ENCODE data around the gene CAMTA1.
A peak's percentile ranks its signal among the peaks of the same experiment; 100 is the strongest.

Gene CAMTA1

DNA sequence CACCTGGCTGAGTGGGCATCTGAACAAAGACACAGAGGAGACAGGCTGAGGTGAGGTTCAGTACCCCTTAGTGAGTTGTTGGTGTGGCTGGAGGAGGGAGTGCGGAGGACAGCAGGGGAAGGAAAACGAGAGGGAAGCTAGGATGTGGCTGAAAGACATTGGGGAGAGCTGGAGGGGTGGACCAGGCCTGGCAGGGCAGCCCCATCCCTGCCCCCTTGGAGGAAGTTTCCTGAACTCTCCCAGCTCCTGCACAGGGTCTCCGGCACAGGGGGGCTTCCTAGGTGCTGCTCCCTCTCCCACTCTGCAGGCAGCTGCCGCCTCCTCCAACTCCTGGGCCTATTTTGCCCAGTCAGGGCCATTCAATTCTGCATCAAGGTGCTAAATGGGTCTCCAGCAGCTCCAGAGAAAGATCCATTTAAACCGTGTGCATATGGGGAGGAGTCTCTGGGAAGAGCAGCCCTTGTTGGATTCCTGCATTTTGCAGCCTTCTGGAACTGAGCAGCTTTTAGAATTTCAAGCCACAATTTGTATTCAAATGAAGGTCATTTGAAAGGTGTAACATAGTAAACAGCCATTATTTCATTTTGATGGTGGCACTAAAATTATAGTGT lies 193.9 kb downstream of the CAMTA1 start:
- DNase-seq (ENCODE audit: low read depth), result no peak

DNA sequence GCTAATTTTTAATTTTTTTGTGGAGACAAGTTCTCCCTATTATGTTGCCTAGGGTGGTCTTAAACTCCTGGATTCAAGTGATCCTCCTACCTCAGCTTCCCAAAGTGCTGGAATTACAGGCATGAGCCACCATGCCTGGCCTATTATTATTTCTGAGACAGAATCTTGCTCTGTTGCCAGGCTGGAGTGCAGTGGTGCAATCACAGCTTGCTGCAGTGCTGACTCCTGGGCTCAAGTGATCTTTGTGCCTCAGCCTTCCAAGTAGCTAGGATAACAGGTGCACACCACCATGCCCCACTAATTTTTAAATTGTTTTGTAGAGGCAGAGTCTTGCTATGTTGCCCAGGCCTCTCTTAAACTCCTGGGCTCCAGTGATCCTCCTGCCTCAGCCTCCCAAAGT lies 196.3 kb downstream of the CAMTA1 start:
- no peak for DNase-seq (ENCODE audit: low read depth)

DNA sequence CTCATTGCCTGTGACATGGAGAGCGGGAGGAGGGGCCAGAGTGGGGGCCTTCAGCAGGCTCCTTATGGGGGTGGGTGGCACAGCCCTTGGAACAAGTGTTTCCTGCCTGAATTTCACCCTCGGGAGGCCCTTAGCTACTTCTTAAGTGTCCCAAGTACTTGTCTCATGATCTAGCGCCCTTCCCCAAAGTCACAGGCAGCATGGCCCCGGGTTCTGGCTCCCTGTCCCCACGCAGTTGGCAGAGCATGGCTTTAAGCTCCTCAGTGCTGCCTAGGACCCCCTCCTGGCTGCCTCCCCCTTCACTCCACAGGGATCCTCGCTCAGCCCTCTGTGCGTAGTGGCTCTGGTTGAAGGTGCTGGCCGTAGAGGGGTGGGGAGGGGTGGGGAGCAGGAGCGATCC lies 197.2 kb downstream of the CAMTA1 start:
- DNase-seq (ENCODE audit: low read depth), result no peak

DNA sequence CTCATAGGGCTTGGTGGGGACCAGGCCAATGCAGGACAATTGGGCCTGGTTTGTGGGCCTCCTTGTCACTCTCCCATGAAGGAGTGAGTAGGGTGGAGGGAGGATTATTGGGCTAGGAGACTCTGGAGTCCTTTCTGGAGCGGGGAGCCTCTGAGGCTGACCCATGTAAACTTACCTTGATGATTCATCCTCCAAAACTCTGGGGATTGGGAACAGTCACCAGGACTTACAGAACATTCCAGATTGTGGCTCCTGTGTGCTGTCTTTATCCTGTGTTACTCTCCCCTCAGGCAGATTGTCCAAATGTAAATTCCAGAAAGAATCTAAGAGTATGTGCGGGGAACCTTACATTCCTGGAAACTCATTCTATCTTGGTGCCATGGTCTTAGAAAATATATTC lies 197.6 kb downstream of the CAMTA1 start:
- no peak for DNase-seq (ENCODE audit: low read depth)

DNA sequence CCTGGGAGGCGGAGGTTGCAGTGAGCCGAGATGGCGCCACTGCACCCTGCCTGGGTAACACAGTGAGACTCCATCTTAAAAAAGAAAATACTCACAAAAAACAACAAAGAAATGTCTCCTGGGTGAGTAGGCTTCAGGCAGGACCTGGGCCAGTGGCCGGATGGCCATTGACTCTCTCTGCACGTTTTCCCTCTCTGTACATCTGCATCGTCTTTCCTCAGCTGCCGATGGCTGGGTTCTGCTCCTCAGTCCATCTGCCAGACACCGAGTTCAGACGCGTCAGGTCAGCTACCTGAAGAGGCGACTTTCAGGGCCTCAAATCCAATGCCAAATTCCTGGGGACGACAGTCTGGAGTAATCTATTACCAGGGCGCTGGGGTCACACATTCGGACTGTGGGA lies 199.3 kb downstream of the CAMTA1 start:
- no peak for DNase-seq (ENCODE audit: low read depth)

DNA sequence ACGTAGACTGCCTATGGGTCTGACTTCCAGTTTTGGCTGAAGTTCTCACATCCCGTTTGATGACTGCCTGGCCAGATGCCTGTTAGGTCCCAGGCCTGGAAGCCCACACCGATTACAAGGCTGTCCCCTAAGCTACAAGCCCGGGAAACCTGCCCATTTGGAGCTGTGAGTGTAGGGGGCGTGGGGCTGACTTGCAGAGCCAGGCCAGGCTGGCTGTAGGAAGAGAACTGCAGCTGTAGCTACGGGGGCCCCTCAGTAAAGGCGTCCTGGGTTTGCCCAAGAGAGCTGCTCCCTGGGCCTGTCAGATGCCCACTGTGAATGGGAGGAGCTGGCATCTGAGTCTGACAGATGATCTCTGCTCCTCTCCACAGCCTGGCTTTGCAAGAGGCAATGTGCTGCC lies 199.7 kb downstream of the CAMTA1 start:
- DNase-seq (ENCODE audit: low read depth), result no peak

DNA sequence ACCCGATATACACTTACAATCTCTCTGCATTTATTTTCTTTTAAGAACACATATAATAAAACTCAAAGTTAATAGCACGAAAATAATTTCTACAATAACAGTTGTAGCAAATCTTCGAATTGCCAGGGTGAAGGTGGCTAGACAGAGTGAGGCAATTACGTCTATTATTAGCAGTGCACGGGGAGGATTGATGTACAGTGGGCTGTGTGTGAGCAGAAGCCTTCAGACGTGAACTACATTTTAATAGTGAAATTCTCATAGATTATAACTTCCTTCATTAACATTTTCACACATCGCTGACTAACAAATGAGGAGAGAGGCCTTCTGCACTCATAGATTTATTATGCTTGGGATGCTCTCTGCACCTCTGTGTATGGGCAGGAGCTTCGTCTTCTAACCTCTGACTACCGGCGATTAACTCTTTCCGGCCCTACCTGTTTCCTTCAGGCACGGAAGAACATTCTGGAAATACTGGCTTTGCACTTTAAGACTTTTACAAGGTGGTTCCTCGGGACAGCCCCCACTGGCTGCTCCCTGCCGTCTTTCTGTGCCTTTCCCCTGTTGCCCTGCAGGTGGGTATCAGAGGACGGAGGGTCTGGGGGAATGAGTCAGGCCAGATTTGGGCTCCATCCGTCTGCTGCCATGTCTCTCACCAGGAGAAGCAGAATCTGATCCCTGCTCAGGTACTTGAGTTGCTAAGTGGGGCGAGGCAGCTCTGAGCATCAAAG lies 200.5 kb downstream of the CAMTA1 start:
- DNase-seq (ENCODE audit: low read depth), result no peak

DNA sequence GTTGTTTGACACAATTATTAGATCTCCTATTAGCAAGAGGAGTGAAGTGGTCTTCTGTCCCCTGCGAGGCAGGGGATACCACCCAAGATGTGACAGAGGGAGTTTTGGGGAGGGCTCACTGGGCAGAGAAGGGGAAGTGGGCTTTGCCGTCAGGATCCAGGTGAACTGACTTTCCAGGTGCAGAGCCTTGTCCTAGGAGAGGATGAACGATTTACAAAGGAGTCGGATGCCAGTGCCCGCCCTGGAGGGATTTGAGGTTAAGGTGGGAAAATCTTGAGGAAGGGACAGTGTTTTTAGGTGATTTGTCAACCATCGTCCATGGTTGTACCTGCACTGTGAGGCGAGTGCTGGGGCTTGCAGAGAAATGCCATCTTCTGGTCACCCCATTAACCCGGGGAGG lies 201.0 kb downstream of the CAMTA1 start:
- DNase-seq (ENCODE audit: low read depth), result no peak

DNA sequence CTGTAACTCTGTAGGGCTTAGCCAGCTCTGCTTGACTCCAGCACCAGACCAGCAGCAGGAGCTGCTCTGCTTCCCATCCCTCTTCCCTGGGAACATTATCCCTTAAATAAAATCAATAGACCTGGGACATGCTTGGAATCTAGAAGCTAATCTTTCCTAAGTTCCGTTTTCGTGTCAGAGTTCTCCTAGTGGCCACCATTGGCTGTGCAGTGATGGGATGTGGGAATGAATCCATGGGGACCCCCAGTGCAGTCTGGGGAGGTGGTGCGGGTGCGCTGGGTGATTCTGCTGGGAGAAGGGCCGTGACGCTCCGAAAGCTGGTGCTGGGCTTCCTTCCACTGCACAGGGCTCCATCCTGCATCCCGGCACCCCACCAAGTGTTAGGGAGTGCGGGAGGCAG lies 202.7 kb downstream of the CAMTA1 start:
- no peak for DNase-seq (ENCODE audit: low read depth)

DNA sequence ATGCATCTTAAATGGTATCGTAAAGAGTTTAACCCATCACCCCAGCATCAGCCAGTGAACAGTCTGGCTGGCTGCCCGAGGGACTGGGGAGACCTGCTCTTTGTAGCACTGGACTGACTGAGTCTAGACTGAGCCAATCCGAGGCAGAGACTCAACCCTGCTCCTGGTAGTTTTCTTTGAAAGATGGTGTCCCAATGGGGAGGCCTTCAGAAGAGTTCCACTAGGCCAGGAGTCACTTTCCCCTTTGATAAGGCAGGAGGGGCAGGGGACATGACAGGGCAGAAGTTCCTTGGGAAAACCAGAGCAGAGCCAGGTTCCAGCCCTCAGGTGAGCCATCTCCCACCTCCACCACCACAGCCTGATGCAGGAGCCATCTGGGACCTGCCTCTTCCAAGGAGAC lies 203.5 kb downstream of the CAMTA1 start:
- DNase-seq (ENCODE audit: low read depth), result no peak

DNA sequence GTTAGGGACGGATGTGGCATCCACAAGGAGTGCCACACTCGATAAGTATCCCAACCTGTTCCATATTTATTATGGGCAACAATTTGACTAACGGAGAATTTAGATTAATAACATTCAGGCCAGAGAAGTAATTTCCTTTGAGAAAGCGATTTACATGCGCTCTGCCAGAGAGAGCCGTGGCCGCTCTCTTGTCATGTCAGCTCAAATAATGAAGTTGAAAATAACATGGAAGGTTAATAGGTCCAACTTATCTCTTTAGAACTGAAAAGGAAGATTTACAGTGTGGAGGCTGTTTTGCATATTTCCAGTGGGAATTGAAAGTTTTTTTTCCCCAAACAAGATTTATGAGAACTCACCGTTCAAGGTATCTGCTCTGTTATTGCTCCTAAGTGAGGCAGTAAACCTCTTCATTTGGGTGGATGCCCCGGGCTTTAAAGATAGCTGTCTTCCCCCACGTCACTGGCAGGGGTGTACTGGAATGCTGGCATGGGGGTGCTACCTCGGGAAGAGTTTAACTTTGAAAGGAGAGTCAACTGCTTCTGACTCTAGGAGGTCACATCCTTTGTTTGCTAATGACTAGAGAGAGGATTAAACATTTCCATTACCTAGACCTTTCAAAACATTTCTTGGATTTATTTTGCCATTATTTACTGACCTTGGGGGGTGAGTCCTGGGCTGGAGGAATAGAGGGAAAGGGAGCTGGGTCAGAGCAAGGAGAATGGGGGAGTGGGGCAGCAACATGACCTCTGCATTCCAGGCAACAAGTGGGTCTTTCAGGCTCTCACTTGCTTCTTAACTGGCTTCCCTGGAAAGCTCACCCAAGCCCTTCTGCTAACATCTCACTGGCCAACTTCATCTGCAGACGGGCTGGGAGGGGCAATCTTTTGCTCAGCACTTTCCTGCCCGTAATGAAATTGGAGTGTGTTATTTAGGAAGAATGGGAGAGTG lies 204.2 kb downstream of the CAMTA1 start:
- DNase-seq (ENCODE audit: low read depth), result no peak

DNA sequence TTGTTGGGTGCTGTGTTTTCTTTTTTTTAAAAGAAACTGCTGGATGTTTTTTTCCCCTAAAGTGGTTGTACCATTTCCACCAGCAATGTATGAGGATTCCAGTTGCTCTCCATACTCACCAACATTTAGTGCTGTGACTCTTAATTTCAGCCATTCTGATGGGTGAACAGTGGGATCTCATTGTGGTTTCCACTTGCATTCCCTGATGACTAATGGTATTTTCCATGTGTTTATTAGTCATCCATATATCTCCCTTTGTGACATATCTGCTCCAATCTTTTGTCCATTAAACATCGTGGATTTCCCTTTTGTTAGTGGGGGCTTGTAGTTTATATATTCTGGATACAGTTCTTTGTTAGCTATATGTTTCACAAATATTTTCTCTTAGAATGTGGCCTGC lies 206.0 kb downstream of the CAMTA1 start:
- peak; percentile 36 for DNase-seq (ENCODE audit: low read depth)

DNA sequence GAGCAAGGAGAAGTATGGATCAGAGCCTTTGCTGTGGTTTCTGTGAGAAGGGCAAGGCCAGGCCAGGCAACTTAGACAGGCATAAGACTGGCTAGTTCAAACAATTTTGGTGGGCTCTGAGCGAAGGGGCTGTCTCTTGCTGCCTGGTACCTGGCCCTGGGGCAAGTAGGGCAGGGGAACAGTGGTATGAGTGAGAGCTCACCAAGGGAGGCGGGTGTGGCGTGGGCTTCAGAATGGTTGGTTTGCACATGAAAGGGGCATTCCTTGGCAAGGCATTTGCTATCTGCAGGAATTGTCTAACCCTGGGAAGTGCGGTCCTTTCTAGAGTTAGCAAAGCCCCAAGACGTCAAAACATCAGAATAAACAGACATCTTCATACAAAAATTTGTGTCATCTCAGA lies 210.5 kb downstream of the CAMTA1 start:
- no peak for DNase-seq (ENCODE audit: low read depth)

DNA sequence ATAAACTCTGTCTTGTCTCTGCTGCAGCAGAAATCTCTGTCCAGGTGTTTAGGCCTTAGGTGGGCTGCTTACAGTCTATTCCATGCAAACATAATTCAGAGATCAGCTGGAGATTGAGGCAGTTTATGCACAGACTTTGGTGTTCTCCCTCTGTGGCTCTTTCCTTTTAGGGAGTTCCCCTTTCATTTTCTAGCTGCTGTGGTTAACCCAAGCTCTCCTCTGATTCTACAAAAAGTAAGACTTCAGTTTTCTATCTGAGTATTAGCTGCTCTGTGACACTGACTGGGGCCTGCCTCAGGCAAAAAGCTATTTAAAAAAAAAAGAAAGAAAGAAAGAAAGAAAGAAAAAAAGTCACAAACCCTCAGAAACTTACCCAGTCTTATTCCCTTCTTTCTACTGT lies 211.1 kb downstream of the CAMTA1 start:
- DNase-seq (ENCODE audit: low read depth), result no peak

DNA sequence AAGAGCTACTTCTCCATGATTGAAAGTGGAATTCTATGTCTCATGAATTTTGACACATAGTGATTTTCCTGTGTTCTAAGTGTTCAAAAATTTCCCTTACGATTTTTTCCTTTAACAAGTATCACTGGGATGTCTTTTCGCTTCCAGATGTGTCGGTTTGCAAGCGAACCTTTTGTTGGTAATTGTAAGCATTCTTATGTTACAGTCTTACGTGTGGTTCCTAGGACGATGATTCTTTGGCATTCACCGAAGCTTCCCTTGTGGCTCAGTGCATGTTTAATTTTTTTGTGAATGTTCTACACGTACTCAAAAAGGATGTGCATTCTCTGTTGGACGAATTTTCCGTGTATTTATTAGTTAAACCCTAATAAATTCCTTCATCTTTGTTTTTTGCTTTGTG lies 211.6 kb downstream of the CAMTA1 start:
- DNase-seq (ENCODE audit: low read depth), result no peak

DNA sequence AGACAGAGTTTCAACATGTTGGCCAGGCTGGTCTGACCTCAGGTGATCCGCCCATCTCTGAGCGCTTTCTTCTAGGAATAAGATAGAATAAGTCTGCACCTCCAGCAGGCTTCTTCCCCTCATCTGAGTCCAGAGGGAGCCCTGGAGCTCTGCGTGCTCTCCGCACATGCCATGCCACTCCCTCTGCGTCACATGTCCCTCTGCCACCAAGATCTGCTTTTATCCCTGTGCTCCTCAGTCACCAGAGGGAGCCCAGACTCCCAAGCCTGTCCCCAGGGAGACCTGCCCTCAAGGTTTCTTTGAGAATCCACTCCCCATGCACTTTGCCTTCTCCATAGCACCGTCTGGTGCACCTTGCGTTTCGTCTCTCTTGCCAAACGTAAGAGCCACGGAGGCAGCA lies 213.0 kb downstream of the CAMTA1 start:
- DNase-seq (ENCODE audit: low read depth), result no peak

DNA sequence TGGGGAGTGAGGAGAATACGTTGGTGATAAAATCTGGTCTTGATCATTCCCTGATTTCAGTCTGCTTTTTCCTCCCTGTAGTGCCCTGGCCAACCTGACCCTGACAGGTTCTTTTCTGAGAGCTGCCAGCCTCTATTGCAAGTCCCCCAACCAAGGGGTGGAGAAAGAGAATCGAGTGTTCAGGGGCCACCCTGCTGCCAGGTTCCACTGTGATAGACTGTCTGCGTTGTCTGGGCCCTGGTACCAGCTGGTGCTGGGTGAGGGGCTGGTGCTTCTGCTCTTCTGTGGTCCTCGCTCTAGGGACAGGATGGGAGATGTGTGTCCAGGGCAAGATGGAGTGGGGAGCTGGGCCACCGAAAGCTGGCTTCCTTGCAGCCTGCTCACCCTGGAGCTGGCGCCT lies 214.6 kb downstream of the CAMTA1 start:
- DNase-seq (ENCODE audit: low read depth), result no peak

DNA sequence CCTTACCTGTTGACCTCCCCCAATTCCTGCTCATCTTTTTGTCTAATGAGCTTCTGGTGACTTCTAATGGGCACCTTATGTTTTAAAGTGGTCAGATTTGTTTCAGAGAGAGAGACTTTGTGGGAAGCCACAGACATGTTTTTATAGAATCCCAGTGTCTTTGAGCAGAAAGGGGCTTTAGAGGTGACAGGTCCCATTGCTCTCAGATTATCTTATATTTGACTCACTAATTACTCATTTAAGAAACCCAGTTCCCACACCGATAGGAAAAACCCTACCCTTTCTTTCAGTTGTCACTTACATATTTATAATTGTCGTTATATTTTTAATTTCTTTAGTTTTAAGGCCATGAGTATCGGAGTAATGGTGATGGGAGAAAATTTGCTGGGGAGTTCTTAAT lies 215.5 kb downstream of the CAMTA1 start:
- DNase-seq (ENCODE audit: low read depth), result no peak

DNA sequence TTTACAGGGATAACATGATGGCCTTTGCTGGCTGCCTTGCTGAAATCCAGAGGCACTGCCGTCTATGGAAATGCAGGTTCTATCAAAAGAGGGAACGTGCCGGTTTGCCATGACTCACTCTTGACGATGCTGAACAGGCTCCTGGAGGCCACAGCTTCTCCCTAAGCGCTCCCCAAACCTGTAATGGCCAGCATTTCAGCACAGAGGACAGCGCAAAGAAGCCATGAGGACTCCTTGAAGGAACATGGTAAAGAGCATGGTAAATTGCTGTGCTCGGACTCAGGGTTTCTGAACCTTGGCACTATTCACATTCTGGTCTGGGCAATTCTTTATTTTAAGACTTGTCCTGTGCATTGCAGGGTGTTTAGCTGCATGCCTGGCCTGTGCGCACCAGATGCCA lies 217.5 kb downstream of the CAMTA1 start:
- DNase-seq (ENCODE audit: low read depth), result no peak

DNA sequence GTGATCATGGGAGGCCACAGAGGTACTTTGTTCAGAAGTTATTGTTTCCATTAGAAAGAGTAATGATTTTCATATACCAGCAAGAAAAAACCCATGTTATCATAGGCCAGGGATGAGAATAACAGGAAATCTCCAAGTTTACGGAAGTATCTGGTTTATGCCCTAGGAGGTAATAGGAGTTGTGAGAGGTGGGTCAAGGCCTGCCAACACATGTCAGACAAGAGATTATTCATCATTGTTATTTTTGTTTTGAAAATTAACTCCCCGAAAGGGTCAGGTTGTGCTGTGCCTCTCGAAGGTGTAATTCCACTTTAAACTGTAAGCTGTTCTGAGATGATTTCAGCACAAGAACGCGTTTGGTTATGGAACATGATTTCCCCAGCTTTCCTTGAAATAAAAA lies 218.4 kb downstream of the CAMTA1 start:
- DNase-seq (ENCODE audit: low read depth), result no peak

DNA sequence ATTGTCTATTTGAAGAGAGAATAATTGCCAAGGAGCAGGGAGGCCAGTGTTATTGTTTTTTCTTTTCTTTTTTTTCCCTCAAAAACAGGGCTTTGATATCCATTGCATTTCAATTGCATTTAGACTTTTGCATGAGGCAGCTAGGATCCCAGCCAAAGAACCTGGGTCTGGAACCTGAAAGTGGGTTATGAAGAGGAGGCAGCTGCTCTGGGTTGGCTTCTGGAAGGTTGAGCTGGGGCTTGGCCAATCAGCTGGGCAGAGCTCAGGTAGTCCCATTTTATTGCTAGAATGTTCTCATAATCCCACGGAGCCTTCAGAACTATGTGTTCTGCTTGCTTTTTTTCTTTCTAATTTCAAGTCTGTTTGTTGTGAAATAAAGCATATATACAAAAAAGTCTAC lies 218.9 kb downstream of the CAMTA1 start:
- DNase-seq (ENCODE audit: low read depth), result no peak

DNA sequence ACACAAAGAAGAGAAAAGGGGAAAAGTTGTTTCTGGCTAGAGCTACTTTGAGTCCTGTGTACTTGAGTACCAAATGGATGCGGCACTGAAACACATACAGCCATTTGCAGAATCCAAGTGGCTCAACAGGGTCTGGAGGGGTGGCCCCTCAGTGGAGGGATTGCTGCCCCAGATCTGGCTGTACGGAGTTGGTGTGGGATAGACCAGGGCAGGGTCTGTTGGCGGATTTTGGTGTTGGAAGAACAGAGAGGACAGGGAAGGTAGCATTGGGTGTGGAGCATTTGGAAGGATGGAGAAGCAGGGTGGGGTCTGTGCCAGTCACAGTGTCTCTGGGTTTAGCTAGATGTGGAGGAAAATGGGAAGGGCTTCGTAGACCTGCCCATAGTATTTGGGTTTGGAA lies 220.5 kb downstream of the CAMTA1 start:
- no peak for DNase-seq (ENCODE audit: low read depth)
